LNCaP clone FGC (cell line): Measurements from ENCODE around the gene TPT1.

Source experiments
- DNase-seq: peaks from one replicate; pipeline ENCODE4 v3.0.0-alpha.2; 2011; ENCODE audit warnings: low read depth
- H3K4me3 ChIP-seq: 2 replicates; pipeline ENCODE4 v1.5.1; 2011; ENCODE audit warnings: mild to moderate bottlenecking, low read depth, low read length, control low read depth
- TF ChIP-seq, protein P1 (sequence below): IDR thresholded peaks from 2 replicates; pipeline ENCODE4 v1.5.1; 2012; ENCODE audit warnings: mild to moderate bottlenecking; ENCODE audit not compliant: control insufficient read depth, insufficient read depth; ENCODE audit errors: extremely low read depth

Gene TPT1

GRCh38 chr13:45336025-45336800 lies 4.8 kb downstream of the TPT1 start:
- DNase-seq, result no peak
- no peak overlapping the region for H3K4me3 ChIP-seq
- TF ChIP-seq, protein P1, sequence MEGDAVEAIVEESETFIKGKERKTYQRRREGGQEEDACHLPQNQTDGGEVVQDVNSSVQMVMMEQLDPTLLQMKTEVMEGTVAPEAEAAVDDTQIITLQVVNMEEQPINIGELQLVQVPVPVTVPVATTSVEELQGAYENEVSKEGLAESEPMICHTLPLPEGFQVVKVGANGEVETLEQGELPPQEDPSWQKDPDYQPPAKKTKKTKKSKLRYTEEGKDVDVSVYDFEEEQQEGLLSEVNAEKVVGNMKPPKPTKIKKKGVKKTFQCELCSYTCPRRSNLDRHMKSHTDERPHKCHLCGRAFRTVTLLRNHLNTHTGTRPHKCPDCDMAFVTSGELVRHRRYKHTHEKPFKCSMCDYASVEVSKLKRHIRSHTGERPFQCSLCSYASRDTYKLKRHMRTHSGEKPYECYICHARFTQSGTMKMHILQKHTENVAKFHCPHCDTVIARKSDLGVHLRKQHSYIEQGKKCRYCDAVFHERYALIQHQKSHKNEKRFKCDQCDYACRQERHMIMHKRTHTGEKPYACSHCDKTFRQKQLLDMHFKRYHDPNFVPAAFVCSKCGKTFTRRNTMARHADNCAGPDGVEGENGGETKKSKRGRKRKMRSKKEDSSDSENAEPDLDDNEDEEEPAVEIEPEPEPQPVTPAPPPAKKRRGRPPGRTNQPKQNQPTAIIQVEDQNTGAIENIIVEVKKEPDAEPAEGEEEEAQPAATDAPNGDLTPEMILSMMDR, result no peak

DNA sequence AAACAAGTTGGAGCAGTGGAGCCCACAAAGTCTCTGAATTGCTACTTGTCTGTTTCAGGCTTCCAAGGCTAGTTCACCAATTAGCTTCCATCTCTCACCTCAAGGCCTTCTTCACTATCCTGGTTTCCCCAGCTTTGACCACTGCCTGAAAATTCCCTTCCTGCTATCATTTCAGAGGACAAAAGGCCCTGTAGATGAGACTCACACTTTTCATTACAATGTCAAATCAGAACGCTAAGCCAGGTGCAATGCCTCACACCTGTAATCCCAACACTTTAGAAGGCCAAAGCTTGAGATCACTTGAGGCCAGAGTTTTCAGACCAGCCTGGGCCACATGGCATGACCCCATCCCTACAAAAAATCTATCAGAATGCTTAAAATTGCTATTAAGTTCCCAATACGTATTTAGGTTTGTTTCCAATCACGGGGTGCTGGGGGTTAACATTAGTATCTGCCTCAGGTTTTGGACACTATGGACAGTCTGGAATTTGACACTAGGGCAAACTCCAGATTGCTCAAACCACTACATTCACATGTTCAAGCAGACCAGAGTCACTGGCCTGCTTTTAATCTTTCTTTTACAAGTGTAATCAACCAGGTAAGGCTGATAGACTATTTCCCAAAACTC lies 5.5 kb downstream of the TPT1 start:
- TF ChIP-seq, protein P1, result no peak
- H3K4me3 ChIP-seq, result no peak overlapping the region
- DNase-seq, result no peak

- no peak for DNase-seq
- no peak overlapping the region for H3K4me3 ChIP-seq
- TF ChIP-seq, protein P1, result no peak
These were observed 6.7 kb downstream of the TPT1 start for GRCh38 chr13:45333977-45334922.

- no peak overlapping the region for H3K4me3 ChIP-seq
- TF ChIP-seq, protein P1, result no peak
- DNase-seq, result no peak
These were observed 7.6 kb downstream of the TPT1 start for GRCh38 chr13:45333251-45333976.

GRCh38 chr13:45332831-45333219 lies 8.2 kb downstream of the TPT1 start:
- no peak overlapping the region for H3K4me3 ChIP-seq
- TF ChIP-seq, protein P1, result no peak
- no peak for DNase-seq
